M059J (cell line): Measurements from ENCODE around the gene RNLS. TPM values are rescaled to one million over a fixed set of nuclear protein-coding genes. Genes with fewer than 3 reads are reported as not detected.

ENCODE experiments used
- DNase-seq: peaks from one replicate; pipeline ENCODE4 v3.0.0-alpha.2; 2012; ENCODE audit warnings: low read depth
- total RNA-seq: library from RNA; depleted of rRNA; stranded (reverse); fragments of >200 nt; shearing (Covaris generic); gene quantifications from 2 replicates; pipeline ENCODE4 v1.2.3, GENCODE V29; 2014; rRNA removed

Gene RNLS
- total RNA-seq, 1 experiment from 2014 or later: 22.8 TPM

GRCh38 chr10:88232983-88233543 is 350.1 kb downstream of the RNLS start:
- no peak for DNase-seq

GRCh38 chr10:88232029-88232895 is 350.9 kb downstream of the RNLS start:
- DNase-seq: peak; percentile 75

- no peak for DNase-seq
These were observed 352.9 kb downstream of the RNLS start for GRCh38 chr10:88230251-88230650.

GRCh38 chr10:88228130-88228529 is 355.0 kb downstream of the RNLS start:
- DNase-seq: no peak

GRCh38 chr10:88227342-88228018 is 355.6 kb downstream of the RNLS start:
- no peak for DNase-seq

- DNase-seq: no peak
These were observed 356.2 kb downstream of the RNLS start for GRCh38 chr10:88226891-88227290.

GRCh38 chr10:88226071-88226659 is 357.0 kb downstream of the RNLS start:
- DNase-seq: no peak

Other genes with a start within 250 kb of the RNLS start
- gene LIPJ, start 3.4 kb upstream of the RNLS start, total RNA-seq: not detected in 2 replicates
- not detected in 2 replicates for gene LIPF, start 81.1 kb upstream of the RNLS start, total RNA-seq
- not detected in 2 replicates for gene LIPK, start 122.9 kb upstream of the RNLS start, total RNA-seq
- not detected in 2 replicates for gene LIPN, start 176.7 kb upstream of the RNLS start, total RNA-seq
- not detected in 2 replicates for gene LIPM, start 219.4 kb upstream of the RNLS start, total RNA-seq